Glutamatergic neuron (in vitro differentiated cells): ENCODE measurements around the gene LTBP2. TPM values are rescaled to one million over a fixed set of nuclear protein-coding genes. Genes with fewer than 3 reads are reported as not detected.

ENCODE experiments used
- DNase-seq: peaks from one replicate; pipeline ENCODE4 v3.0.0; 2022
- H3K27ac Mint-ChIP-seq: one replicate; pipeline ENCODE4 v1.8.0; 2020; ENCODE audit warnings: mild to moderate bottlenecking, mixed read lengths, inconsistent platforms; ENCODE audit not compliant: unreplicated experiment
- H3K27me3 Mint-ChIP-seq: one replicate; pipeline ENCODE4 v1.8.0; 2020; ENCODE audit warnings: mild to moderate bottlenecking, moderate library complexity, mixed read lengths, inconsistent platforms; ENCODE audit not compliant: unreplicated experiment
- H3K36me3 Mint-ChIP-seq: one replicate; pipeline ENCODE4 v1.8.0; 2020; ENCODE audit warnings: mild to moderate bottlenecking, mixed read lengths, inconsistent platforms; ENCODE audit not compliant: unreplicated experiment
- H3K4me1 Mint-ChIP-seq: one replicate; pipeline ENCODE4 v1.8.0; 2020; ENCODE audit warnings: mild to moderate bottlenecking, low read depth, mixed read lengths, inconsistent platforms; ENCODE audit not compliant: unreplicated experiment
- H3K4me3 Mint-ChIP-seq: one replicate; pipeline ENCODE4 v1.8.0; 2020; ENCODE audit warnings: mild to moderate bottlenecking, mixed read lengths, inconsistent platforms; ENCODE audit not compliant: unreplicated experiment
- H3K9me3 Mint-ChIP-seq: one replicate; pipeline ENCODE4 v1.8.0; 2020; ENCODE audit warnings: mild to moderate bottlenecking, moderate library complexity, mixed read lengths, inconsistent platforms; ENCODE audit not compliant: unreplicated experiment
- total RNA-seq: library from RNA; stranded (reverse); fragmentation: NEBNext Ultra II Directional; extraction: Animal tissue kit (Norgen Biotek cat#: 25700); gene quantifications from one replicate; pipeline ENCODE4 v1.2.1, GENCODE V29; 2021; ENCODE audit not compliant: unreplicated experiment
- TF ChIP-seq, protein P1 (sequence below): fragments of 200-600 bp; sonication (generic); IDR thresholded peaks from one replicate; pipeline ENCODE4 v1.5.0; 2021; ENCODE audit not compliant: partially characterized antibody, unreplicated experiment

LTBP2 gene
- total RNA-seq, 1 donor from 2014 or later: 1.2 TPM

DNA sequence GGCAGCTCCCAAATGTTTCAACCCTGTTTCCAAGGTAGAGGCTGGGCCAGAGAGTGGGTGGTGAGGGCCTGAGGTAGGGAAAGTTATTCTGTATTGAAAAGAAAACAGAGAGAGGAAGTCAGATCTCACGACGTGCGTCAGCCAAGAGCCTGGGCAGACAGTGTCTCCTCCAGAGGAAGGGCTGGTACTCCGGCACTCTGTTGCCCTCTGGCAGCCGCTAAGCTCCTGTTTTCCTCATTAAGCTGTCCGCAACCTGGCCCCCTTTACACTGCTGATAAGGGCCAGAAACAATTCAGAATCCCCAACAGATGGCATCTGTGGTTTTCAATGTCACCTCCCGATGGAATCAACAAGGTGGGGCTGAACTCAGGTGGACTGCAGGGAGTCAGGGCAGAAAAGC lies 26.0 kb upstream of the LTBP2 start:
- TF ChIP-seq, protein P1, sequence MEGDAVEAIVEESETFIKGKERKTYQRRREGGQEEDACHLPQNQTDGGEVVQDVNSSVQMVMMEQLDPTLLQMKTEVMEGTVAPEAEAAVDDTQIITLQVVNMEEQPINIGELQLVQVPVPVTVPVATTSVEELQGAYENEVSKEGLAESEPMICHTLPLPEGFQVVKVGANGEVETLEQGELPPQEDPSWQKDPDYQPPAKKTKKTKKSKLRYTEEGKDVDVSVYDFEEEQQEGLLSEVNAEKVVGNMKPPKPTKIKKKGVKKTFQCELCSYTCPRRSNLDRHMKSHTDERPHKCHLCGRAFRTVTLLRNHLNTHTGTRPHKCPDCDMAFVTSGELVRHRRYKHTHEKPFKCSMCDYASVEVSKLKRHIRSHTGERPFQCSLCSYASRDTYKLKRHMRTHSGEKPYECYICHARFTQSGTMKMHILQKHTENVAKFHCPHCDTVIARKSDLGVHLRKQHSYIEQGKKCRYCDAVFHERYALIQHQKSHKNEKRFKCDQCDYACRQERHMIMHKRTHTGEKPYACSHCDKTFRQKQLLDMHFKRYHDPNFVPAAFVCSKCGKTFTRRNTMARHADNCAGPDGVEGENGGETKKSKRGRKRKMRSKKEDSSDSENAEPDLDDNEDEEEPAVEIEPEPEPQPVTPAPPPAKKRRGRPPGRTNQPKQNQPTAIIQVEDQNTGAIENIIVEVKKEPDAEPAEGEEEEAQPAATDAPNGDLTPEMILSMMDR: no peak
- Mint-ChIP-seq H3K27me3 (peaks cover 8% of the 10 kb centered on the region), H3K4me1 (peaks cover 39% of the 10 kb centered on the region), H3K27ac (peak overlapping the region; percentile 34), H3K4me3 (no peak overlapping the region), H3K9me3 (peaks cover 10% of the 10 kb centered on the region), H3K36me3 (no peaks in the 10 kb centered on the region)
- no peak for DNase-seq

DNA sequence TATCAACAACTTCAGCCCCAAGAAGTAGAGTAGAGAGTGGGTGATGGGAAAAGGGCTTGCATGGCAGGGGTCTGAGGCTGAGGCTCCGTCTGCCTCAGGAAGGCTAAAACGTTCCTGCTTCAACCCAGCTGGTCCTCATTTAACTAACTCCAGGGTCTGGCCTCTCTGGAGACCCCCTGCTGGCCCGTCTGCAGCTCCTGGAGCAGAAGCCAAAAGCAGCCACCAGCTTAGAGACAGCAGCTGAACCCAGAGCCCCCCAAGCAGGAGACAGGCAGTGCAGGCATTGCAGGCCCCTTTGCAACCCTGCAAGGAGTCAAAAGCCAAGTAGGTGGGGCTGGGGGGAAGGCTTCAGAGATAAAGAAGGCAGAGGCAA lies 25.1 kb upstream of the LTBP2 start:
- peak; percentile 48 for DNase-seq
- peaks cover 12% of the 10 kb centered on the region for H3K9me3 Mint-ChIP-seq
- no peaks in the 10 kb centered on the region for H3K36me3 Mint-ChIP-seq
- H3K27ac Mint-ChIP-seq: peak overlapping the region; percentile 69
- H3K4me1 Mint-ChIP-seq: peaks cover 43% of the 10 kb centered on the region
- TF ChIP-seq, protein P1: no peak
- peak overlapping the region; percentile 61 for H3K4me3 Mint-ChIP-seq
- peaks cover 12% of the 10 kb centered on the region for H3K27me3 Mint-ChIP-seq

DNA sequence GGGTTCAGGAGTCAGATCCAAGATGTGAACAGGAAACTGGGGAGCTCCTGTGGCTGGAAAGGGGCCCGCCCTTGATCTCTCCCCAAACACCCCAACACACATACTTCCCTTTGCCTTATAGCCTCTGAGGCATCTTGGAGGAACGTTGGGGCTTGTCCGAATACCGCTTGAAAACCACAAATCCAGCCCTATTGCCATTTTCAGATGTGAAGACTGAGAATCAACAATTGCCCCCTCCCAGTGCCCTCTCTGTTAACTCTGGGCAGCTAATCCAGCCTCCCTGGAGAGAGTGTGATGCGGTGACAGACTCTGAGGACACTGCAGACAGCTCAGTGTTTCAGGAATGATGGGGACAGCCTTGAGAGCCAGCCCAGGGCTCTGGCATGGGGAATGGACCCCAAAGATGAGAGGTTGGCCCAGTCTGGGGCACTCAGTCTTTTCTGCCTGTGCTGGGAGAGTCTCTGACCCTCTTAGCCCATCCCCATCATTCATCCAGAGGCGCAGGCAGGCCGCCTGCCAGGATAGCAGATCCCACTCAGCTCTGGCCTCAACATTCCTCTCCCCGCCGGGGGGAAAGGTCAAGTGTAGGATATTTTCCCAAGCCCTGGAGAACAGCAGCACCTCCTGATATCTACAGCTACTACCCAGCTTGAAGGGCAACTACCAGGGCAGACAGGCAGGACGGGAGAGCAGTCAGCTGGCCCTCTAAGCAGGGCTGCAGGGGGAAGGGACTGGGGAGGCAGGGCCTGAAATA lies 24.6 kb upstream of the LTBP2 start:
- Mint-ChIP-seq H3K27me3 (peaks cover 12% of the 10 kb centered on the region), H3K27ac (peak overlapping the region; percentile 69), H3K36me3 (no peaks in the 10 kb centered on the region), H3K4me3 (peak overlapping the region; percentile 77), H3K4me1 (peaks cover 46% of the 10 kb centered on the region), H3K9me3 (peaks cover 12% of the 10 kb centered on the region)
- no peak for DNase-seq
- TF ChIP-seq, protein P1: no peak

DNA sequence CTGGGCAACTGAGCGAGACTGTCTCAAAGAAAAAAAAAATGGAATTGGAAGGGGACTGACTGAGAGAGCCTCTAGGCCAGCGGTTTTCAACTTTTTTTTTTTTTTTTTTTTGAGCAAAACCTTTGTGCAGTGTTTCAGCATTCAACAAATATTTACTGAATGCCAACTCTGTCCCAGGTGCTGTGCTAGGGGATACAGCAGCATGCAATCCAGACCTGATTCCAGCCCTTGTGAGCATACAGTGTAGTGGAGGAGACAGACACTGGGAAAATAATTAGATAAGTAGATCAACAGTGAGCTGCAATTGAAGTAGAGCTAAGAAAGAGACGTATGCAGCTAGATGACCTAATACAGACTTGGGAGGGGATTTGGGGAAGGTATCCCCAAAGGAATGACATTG lies 23.8 kb upstream of the LTBP2 start:
- Mint-ChIP-seq H3K27ac (peak overlapping the region; percentile 24), H3K36me3 (no peaks in the 10 kb centered on the region), H3K4me3 (peak overlapping the region; percentile 77), H3K27me3 (peaks cover 12% of the 10 kb centered on the region), H3K4me1 (peaks cover 46% of the 10 kb centered on the region), H3K9me3 (peaks cover 12% of the 10 kb centered on the region)
- TF ChIP-seq, protein P1: no peak
- DNase-seq: no peak

DNA sequence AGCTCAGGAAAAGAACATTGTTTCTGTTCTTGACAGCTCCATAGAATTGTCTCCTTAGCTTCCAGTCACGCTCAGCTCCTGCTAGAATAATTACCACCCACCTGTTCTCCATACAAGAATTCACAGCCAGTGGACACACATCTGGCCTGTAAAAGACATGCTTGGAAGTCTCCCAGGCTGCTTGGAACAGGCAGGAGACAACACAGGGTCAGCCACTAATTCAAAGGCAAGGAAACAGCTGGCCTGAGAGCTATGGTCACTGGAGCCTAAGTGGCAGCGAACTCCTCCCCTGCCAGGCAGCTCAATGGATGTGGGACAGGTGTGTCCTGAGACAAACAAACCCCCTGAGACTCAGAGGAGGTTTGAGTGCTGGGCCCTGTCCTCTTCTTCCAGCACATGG lies 22.9 kb upstream of the LTBP2 start:
- H3K4me3 Mint-ChIP-seq: peak overlapping the region; percentile 78
- DNase-seq: no peak
- H3K36me3 Mint-ChIP-seq: no peaks in the 10 kb centered on the region
- peaks cover 14% of the 10 kb centered on the region for H3K27me3 Mint-ChIP-seq
- H3K27ac Mint-ChIP-seq: peak overlapping the region; percentile 93
- TF ChIP-seq, protein P1: no peak
- peaks cover 46% of the 10 kb centered on the region for H3K4me1 Mint-ChIP-seq
- H3K9me3 Mint-ChIP-seq: peaks cover 12% of the 10 kb centered on the region
